BJ (cell line): ENCODE results near the gene SMIM3. TPM values are rescaled to one million over a fixed set of nuclear protein-coding genes. Genes with fewer than 3 reads are reported as not detected.
A peak's percentile ranks its signal among the peaks of the same experiment; 100 is the strongest.
"Not testable (repeated sequence)": the region's sequence is repeated elsewhere in the genome, so short reads cannot be mapped to it uniquely, and the experiment has no call there.

ENCODE experiments used
- CTCF ChIA-PET: fragments of 350-600 bp; formaldehyde crosslinking; extraction: SDS; loops from one replicate; lab custom pipeline; 2021; ENCODE audit warnings: antibody characterized with exemption, inconsistent platforms; lab: Yijun Ruan, JAX
- POLR2A ChIA-PET: fragments of 300-600 bp; sonication (Branson Sonifier 250); formaldehyde crosslinking; extraction: SDS; loops from one replicate; lab custom pipeline; 2021; ENCODE audit warnings: antibody characterized with exemption; lab: Charles Lee
- DNase-seq: peaks from one replicate; pipeline ENCODE4 v3.0.0-alpha.2; 2011; ENCODE audit warnings: low read depth
- H3K27me3 ChIP-seq: 2 replicates; pipeline ENCODE4 v1.6.0; 2011; ENCODE audit warnings: low read length; ENCODE audit not compliant: control insufficient read depth, insufficient read depth
- H3K36me3 ChIP-seq: 2 replicates; pipeline ENCODE4 v1.5.1; 2011; ENCODE audit warnings: low read length; ENCODE audit not compliant: control insufficient read depth, insufficient read depth
- H3K4me3 ChIP-seq: 2 replicates; pipeline ENCODE4 v1.5.1; 2011; ENCODE audit warnings: low read depth, mild to moderate bottlenecking, control low read depth, low read length
- CTCF ChIP-seq: IDR thresholded peaks from 2 replicates; pipeline ENCODE4 v1.5.1; 2011; ENCODE audit warnings: low read depth, mild to moderate bottlenecking, control low read depth, inconsistent platforms, low read length, moderate library complexity; ENCODE audit not compliant: insufficient read depth
- polyA plus RNA-seq: library from polyadenylated mRNA; depleted of rRNA; stranded (reverse); fragments of >200 nt; gene quantifications from 2 replicates; pipeline ENCODE4 v1.2.3, GENCODE V29; 2011

The SMIM3 gene
- polyA plus RNA-seq, 1 experiment = 43.7 TPM

GRCh38 chr5:150791536-150791935 lies 13.0 kb downstream of the SMIM3 start:
- no peaks in the 10 kb centered on the region for H3K27me3 ChIP-seq
- CTCF ChIA-PET = interaction anchor here (0.7 to 4.7 kb wide), 4 partner anchors 10 to 281 kb away, joined by 3 to 36 read pairs (median 4); partner anchors contain the start of gene IRGM
- no peak for DNase-seq
- no peak overlapping the region for H3K4me3 ChIP-seq
- POLR2A ChIA-PET = no interaction called here
- H3K36me3 ChIP-seq = peaks cover 11% of the 10 kb centered on the region
- no peak for TF ChIP-seq CTCF

GRCh38 chr5:150793423-150793888 lies 14.9 kb downstream of the SMIM3 start:
- POLR2A ChIA-PET, H3K4me3 ChIP-seq, H3K27me3 ChIP-seq, DNase-seq: not testable (repeated sequence)
- peaks cover 16% of the 10 kb centered on the region for H3K36me3 ChIP-seq
- CTCF ChIA-PET = interaction anchor here (4.7 kb wide), 1 partner anchor 8 kb away, joined by 36 read pairs; no protein-coding TSS in a partner anchor

GRCh38 chr5:150794927-150795326 lies 16.4 kb downstream of the SMIM3 start:
- no peak for DNase-seq
- POLR2A ChIA-PET = no interaction called here

DNA sequence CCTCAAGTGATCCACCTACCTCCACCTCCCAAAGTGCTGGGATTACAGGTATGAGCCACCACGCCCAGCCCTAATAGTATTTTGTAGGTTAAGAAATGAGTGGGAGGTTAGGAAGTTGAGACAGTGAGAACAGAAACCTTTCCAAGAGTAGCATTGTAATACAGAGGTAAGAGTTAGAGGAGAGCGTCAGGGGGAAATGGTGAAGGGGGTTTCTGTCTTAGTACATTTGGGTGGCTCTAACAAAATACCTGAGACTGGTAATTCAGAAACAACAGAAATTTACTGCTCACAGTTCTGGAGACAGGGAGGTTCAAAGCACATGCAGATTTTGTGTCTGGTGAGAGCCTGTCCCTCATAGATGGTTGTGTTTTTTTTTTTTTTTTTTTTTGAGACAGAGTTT lies 18.8 kb downstream of the SMIM3 start:
- CTCF ChIA-PET = interaction anchor here (1.0 to 2.2 kb wide), 3 partner anchors 9 to 96 kb away, joined by 3 to 9 read pairs (median 4); partner anchors contain the start of gene RBM22
- no peak for TF ChIP-seq CTCF

More at GRCh38 chr5:150794927-150795326, 16.4 kb downstream of the SMIM3 start:
- H3K36me3 ChIP-seq = peaks cover 17% of the 10 kb centered on the region
- H3K27me3 ChIP-seq = no peaks in the 10 kb centered on the region
- CTCF ChIA-PET = no interaction called here
- H3K4me3 ChIP-seq = no peak overlapping the region
- TF ChIP-seq CTCF = no peak

DNA sequence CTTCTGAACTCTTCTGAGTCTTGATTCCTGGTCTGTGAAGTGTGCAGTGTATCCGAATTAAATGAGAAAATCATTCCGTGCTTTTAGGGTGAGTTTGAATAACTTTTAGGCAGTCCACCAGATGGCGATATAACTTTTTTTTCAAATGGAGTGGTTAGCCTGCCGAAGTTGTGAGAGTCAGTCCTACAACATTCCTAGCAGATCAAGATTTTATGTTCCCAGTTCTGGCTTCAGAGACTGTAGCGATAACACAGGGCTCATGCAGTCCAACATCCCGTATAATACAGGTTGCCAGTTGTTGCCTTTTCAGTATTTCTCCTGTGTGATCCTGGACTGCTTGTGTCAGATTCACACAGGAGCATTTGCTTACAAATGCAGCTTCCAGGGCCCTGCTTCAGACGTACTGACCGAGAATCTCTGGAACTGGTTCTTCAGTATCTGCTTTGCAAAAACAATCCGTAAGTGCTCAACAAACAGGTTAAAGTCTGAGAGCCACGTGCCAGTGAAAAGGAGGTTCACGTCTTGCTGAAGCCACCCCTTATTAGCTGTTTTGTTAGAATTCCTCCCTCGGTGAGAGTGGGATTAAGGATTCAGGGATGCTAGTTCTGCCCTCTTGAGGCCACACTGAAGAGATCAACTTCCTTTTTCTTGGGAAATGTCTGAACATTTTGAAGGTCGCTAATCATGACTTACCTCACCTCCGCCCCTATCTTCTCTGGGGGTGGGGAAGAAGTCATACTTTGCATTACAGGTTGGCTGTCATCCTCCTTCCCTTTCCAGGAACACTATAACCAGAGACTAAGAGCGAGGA lies 22.8 kb downstream of the SMIM3 start:
- TF ChIP-seq CTCF = peak; percentile 67
- CTCF ChIA-PET = interaction anchor here (0.6 to 3.1 kb wide), 33 partner anchors 10 to 450 kb away, joined by 3 to 38 read pairs (median 4); partner anchors contain the start of genes DCTN4, IRGM, RBM22 and SMIM3
- Histone ChIP-seq H3K36me3 (peaks cover 6% of the 10 kb centered on the region; the same call in 1 of the 2 replicates), H3K27me3 (no peaks in the 10 kb centered on the region), H3K4me3 (peak overlapping the region; percentile 10; the same call in 1 of the 2 replicates)
- POLR2A ChIA-PET = interaction anchor here (0.6 kb wide), 1 partner anchor 271 kb away, joined by 4 read pairs; no protein-coding TSS in a partner anchor
- peak; percentile 26 for DNase-seq

More for the DNA sequence above, 18.8 kb downstream of the SMIM3 start:
- POLR2A ChIA-PET = no interaction called here
- H3K4me3 ChIP-seq = no peak overlapping the region
- H3K36me3 ChIP-seq = peaks cover 17% of the 10 kb centered on the region
- no peak for DNase-seq
- H3K27me3 ChIP-seq = no peaks in the 10 kb centered on the region
